HG02642 (cell line): ENCODE measurements around the gene AQP12A.
"Not testable (repeated sequence)": the region's sequence is repeated elsewhere in the genome, so short reads cannot be mapped to it uniquely, and the experiment has no call there.

Source experiments
- ATAC-seq: cut with Tn5 transposase; IDR thresholded peaks from one replicate; pipeline ENCODE4 v1.9.1; 2021; ENCODE audit warnings: mild to moderate bottlenecking; ENCODE audit not compliant: unreplicated experiment, poor library complexity

The AQP12A gene

DNA sequence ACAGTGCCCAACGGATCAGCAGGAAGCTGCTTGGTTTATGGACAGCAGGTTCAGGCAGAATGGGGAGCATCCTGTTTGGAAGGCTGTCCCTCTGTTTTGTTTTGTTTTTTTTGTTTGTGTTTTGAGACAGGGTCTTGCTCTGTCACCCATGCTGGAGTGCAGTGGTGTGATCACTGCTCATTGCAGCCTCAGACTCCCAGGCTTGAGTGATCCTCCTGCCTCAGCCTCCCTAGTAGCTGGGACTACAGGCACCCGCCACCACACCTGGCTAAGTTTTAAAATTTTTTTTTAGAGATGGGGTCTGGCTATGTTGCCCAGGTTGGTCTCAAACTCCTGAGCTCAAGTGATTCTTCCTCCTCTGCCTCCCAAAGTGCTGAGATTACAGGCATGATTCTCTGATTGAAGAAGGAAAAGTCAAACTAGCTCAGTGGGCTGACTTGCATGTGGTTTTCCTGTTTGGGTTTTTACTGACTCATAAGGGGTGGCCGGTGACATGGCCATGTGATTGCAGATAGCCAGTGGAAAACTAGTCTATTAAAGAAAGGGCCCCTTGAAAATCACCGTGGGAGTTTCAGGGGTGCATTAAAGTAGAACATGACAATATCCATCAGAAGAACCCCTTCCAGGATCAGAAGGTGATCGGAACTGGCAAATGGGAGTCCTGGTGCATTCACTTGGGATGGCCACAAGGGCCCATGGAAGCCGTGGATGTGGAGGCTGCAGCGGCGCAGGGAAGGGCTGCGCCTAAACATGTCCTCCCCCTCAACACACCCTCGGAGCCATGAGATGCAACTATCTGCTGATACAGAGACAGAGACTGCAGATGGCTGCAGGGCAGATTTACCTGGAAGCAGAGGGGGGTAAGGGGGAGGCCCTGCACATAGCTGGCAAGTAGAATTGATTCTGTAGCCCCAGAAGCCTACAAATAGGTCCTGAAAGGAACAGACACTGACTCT lies 35.5 kb upstream of the AQP12A start:
- no peak for ATAC-seq

DNA sequence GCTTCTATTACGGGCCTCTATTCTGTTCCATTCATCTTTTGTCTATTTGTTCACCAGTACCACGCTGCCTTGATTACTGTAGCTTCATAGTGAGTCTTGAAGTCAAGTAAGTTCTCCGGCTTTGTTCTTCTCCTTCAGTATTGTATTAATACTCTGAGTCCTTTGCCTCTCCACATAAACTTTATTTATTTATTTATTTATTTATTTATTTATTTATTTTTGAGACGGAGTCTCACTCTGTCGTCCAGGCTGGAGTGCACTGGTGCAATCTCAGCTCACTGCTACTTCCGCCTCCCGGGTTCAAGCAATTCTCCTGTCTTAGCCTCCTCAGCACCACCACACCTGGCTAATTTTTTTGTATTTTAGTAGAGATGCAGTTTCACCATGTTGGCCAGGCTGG lies 31.8 kb upstream of the AQP12A start:
- not testable (repeated sequence) for ATAC-seq

DNA sequence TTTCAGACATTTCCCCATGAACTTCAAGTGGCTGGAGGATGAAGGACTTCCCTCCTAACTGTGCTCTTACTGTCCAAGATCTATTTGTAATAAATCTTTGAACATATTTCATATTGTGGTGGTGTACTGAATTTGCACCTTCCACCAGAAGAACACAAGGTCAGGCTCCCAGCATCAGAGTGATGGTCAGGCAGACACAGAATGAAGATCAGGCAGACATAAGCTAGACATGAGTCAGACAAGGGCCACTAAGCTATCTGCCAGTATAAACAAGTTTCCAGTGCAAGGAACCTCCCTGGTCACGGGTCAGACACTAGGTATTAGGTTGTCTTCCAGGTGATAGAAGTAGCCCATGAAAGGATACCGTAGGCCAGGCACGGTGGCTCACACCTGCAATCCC lies 29.0 kb upstream of the AQP12A start:
- no peak for ATAC-seq

DNA sequence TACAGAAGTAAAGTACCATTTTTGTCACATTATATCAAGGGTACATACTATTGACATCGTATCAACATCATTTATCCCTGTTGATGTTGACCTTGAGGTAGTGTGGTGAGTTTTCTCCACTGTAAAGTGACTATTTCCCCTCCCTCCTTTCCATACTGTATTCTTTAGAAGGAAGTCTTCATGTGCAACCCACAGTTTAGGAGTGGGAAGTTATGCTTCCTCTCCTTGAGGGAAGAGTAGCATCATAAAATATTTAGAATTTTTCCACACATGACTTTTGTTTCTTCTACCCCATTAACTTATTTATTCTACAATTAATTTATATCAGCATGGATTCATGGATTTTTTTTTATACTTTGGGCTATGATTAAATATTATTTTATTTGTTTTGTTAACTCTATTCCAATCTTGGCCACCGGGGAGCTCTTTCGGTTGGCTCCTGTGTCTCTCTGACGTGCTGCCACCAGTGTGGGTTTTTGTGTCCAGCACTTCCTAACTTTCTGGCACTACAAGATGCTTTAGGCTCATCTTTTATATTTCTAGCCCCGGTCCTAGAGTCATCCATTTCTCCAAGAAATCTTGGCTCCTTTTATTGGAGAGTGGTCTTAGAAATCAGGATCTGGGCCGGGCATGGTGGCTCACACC lies 28.0 kb upstream of the AQP12A start:
- no peak for ATAC-seq

DNA sequence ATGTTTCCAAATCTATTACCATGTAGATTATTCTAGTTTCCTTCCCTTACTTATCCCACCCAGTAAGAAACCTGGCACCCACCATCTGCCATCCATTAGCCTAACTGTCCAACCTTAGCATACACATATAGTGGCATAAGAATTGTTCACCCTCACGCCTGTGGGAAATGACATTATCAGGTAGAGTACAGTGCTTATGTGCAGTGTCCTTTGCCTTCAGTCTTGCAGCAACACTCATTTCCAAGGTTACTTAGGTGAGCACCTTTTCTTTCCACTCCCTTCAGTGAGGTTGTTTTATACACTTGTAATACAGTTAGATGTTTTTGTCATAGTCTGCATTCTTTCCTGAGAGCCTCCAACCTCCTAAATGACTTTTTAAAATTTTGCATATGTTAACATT lies 27.0 kb upstream of the AQP12A start:
- ATAC-seq = no peak

DNA sequence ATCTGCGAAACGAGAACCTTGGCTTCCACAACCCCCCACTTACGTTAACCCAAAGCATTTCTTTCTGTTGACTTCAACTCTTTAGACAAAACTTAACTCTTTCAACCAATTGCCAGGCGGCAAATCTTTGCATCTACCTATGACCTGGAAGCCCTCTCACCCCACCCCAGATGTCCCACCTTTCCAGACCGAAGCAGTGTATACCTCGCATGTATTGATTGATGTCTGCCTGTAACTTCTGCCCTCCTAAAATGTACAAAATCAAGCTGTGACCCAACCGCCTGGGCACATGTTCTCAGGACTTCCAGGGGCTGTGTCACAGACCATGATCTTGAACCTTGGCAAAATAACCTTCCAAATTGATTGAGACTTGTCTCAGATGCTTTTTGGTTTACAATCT lies 21.3 kb upstream of the AQP12A start:
- no peak for ATAC-seq

DNA sequence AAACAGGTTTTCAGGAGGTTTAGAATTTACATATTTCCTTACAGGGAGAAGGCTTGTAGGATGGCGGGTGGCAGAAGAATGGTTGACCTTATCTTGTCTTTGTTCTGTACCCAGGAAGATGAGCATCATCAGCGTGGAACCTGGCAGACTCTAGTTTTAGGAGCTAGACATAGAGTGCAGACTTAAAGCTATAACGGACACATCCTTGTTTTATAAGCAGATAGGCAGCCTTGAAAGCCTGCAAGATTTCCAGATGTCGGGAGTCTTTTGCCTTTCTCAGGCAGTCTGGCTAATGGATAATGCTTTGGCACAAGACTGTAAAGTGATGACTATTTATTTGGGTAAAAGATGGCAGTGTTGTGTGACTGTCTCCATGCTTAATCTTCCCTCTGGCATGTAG lies 20.7 kb upstream of the AQP12A start:
- no peak for ATAC-seq

DNA sequence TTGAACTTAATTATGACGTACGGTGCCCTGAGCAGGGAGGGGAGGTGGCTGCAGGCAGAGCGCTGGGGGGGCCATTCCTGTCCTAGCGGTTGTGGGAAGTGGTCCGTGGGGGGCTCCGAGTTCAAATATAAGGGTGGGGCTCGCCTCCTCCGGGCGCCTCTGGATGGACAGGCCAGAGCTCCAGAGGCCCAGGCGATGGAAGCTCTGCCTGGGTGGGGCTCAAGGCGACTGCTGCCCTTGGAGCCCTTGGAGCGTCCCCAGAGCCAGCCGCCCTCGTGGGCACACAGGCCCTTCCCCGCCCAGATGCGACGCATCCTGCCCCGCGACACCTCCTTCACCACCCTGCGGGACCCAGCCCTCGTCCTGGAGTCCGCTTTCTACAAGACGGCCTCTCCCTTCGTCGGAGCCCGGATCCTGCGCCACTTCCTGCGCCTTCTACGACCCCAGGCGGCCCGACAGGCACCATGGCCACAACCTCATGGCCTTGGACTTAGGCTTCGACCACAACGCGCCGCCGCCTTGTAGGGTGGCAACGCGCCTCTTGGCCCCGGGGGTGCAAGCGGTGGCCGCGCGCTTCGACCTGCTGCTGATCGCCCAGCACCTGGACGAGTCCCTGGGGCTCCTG lies 19.5 kb upstream of the AQP12A start:
- no peak for ATAC-seq

DNA sequence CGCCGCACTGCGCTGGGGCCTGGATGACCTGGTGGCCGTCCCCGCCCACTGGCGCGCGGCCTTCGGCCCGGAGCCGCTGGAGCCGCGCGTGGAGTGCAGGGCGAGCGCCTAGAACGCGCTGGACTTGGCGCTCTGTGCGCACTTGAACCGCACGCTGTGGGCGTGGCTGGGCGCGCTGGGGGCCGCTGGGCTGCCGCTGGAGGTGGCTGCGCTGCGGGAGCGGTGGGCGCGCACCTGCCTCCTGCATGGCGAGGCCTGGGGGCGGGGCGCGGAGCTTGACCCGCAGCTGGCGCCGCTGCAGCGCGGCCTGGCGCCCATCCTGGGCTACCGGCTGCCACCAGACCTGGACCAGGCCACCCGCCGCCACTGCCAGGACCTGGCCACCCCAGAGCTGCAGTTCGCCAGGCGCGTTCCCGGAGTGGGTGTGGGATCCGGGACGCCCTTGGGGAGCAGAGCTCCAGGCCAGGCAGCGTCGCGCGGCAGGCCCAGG lies 18.9 kb upstream of the AQP12A start:
- ATAC-seq = no peak

DNA sequence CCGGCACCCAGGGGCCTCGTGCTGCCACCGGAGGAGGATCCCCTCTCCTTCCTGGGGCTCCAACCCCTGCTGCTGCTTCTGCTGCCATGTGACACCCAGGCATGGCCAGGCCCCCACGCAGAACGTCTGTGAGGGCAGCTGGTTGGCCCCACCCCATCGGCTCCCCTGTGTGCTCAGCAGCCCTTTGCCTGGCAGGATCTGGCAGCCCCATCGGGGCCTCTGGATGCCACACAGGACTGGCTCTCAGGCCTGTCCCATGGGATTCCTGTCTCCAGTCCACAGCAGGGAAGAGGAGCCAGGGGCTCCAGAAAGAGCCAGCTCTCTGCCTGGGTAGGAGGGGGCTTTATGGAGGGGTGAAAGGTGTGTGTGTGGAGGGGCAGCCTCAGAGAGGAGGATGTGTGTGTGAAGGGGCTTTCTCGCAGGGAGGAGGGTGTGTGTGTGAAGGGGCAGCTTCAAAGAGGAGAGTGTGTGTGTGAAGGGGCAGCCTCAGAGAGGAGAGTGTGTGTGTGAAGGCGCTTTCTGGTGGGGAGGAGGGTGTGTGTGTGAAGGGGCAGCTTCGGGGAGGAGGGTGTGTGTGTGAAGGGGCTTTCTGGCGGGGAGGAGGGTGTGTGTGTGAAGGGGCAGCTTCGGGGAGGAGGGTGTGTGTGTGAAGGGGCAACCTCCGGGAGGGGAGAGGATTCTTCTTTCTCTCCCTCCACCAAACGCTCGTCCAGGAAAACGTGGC lies 17.0 kb upstream of the AQP12A start:
- not testable (repeated sequence) for ATAC-seq

DNA sequence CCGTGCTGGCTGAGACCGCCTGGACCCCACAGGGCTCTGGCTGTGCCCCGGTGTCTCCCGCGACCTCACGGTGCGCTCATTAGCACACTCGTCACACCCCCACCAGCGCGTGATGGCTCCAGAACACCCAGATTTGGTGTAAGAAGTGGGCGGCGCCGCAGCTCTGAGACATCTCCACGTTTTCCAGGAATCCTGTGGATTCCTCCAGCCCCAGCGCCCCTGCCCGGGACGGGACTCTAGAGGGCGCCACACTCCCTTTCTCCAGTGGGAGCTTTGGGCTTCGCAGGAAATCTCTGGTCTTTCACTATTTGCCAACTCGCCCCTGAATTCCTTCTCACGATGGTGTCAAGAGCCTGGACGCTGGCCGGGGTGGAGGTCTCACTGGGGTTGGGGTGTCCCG lies 16.3 kb upstream of the AQP12A start:
- ATAC-seq = not testable (repeated sequence)

DNA sequence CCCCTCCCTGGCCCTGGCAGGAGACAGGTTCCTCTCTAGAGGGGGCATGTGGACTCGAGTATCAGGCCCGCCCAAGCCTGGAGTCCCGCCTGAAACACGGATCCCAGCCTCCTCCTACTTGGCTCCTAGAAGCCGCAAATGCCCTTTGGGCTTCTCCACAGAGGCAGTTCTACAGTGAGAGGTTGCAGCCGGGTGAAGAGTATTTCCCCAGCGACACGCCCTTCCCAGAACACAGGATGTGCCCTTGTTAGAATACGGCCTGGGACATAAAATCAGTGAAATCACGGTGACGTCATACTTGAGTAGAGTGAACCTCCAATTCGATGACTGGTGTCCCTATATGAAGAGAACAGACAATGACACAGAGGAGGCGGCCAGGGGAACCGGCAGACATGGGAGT lies 13.6 kb upstream of the AQP12A start:
- not testable (repeated sequence) for ATAC-seq

DNA sequence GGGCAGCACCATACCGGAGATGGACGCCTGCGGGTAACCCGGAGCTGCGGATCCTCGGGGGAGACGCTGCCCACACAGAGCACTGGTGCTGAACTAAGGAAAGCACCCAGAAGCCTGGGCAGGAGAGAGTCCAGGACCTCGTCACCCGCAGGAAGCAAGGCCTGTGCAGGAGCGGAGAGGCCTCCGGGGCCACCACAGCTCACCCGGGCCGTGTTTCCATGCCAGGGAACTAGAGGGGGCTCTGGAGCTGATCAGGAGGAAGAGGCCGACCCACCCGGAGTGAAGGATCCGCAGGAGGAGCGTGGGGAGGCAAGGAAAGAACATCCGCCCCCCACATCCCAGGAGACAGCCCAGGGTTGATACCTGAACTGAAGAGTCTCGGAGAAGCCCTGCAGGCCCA lies 12.8 kb upstream of the AQP12A start:
- ATAC-seq = not testable (repeated sequence)

DNA sequence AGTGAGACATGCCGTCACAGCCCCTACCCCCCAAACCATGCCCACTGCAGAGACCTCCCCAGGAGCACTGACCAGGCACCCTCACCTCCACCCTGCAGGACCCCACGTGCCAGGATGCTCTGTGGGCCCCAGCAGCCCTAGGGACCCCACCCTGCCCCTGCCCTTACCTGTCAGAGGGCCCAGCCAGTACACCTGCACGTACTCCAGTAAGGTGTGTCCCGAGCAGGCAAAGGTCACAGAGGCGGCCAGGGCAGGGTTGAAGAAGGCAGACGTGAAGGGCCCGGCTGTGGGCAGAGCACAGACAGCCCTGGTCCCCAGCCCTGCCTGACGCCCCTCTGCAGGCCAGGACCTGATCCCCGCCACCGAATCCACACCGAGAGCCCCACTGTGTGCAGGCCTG lies 11.5 kb upstream of the AQP12A start:
- not testable (repeated sequence) for ATAC-seq

DNA sequence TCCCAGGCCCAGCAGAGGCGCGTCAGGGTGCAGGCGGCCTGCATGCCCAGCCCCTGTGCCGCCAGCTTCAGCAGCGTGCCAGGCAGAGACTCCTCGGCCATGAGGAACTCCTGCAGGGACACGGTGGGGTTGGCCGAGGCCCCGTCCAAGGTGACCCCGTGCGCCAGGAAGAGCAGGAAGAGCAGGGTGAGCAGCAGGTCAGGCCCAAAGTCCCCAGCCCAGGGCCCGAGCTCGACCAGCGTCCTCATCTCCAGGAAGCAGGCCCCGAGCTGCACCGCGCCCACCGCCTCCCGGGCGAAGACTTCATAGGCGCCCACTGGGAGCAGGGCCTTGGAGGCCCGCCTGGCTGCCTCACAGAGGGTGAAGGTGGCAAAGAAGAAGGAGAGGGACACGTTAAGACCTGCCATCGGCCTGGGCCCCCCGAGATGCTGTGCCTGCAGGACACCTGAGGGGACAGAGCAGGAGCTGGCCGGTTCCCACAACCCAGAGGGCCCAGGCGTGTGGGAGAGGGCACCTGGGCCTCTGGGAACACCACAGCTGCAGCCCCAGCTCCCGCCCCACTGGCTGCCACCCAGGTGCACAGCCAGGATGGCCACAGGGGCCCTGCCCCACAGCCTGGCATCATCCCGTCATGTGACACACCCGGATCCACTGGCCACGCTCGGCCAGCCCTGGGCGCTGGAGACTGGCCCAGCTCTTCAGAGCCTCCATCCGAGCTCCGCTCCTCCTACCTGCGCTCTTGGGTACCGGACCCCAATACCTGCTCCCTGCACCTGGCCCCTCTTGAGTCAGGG lies 9.0 kb upstream of the AQP12A start, which contains the start of gene AQP12B:
AQP12B (minus strand) TSS at position 455 of the 794 bp plus-strand sequence; CDS start at position 407, 48 bp downstream.
- ATAC-seq = not testable (repeated sequence)

DNA sequence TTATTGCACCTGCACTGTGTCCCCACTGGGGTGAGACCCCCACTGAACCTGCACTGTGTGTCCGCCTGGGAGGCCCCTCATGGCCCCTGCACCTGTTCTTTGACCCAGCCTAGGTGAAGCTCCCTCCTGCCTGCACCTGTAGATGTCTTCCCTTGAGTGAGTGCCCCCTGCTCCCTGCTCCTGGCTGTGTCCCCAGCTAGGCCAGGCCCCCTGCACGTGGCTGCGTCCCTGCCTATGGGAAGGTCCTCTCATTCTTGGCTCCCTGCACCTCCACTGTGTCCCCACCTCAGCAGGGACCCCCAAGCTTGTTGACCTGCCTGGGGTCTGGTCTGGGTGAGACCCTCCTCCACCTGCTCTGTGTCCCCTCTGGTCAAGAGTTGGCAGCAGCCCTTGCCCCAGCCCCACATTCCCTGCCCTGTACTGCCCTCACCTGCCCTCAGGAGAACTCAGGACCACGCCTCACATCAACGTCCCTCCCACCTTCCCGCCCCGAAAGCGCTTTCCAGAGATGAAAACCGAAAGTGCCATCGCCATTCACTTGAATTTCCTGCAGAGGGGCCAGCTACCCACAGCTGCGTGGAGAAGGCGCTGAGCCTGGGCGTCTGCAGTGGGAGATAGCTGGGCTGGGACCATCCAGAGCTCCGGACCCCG lies 8.2 kb upstream of the AQP12A start:
- ATAC-seq = not testable (repeated sequence)

DNA sequence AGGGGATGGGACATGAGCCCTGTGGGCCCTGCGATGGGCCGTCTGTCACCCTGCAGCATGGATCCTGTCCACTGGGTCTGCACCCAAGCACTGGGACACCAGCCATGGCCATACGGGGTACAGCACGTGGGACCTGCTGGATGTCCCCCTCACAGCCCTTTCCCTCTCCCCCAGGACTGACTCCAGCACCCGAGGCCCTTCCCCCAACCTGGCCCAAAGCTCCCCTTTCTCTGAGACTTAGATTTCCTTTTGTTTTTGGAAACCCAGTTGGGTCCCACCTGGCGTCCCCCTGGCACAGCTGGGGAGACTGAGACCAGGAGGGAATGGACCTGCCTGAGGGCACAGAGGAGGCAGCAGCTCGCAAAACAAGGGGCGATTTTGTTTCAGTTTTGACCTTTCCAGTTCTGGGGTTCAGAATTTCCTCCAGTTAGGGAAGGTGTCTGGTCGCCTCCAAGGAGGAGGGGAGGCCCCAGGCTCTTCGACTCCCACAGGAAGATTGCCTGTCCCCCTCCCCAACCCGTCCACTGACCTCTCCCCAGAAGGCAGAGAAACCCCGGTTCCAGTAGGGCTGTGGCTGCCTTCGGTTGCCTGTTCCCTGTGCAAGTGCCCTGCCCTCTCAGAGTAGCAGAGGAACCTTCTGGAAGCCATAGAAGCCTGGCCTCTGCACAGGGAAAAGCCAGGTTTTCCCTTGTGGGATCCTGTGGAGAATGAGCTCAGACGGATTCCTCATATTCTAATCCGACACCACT lies 7.5 kb upstream of the AQP12A start:
- not testable (repeated sequence) for ATAC-seq

DNA sequence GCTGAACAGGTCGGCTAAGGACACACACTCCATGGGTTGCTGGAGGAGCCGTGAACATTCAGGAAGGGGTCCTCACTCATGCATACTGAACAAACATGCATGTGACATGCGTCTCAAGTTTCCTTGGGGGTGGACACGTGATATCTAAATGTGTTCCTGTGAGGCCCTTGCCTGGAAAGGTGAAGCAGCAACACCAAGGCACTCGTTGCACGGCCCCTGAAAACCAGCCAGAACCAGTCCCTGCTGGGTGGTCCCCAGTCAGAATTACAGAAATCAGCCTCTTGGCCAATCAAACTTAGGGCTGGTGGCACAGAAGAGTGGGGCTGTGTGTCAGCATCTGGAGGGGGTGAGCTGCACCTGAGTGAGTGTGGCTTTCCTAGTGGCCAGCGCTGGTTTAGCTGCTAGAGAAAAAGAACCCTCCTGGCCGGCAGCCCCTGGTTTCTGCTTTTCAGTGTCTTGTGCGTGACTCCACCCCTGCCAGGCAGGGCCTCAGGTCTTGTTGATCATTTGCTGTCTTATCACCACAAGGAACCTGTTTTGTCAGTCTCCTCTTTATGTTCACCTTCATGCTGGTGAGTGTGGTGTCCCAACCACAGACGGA lies 5.8 kb upstream of the AQP12A start:
- no peak for ATAC-seq
